PC-9 (cell line): Measurements from ENCODE around the gene RAD18. TPM values are rescaled to one million over a fixed set of nuclear protein-coding genes. Genes with fewer than 3 reads are reported as not detected.

Experiments
- BruUV-seq: library from RNA; stranded (reverse); fragments of 400-500 nt; replicated peaks from 2 replicates; lab custom pipeline; 2021; lab: Mats Ljungman, UMichigan
- CTCF ChIA-PET: fragments of 300-600 bp; sonication (Branson Sonifier 250); formaldehyde crosslinking; loops from one replicate; lab custom pipeline; 2022; ENCODE audit warnings: antibody characterized with exemption; lab: Charles Lee
- POLR2A ChIA-PET: fragments of 300-600 bp; sonication (Branson Sonifier 250); formaldehyde crosslinking; loops from one replicate; lab custom pipeline; 2022; ENCODE audit warnings: antibody characterized with exemption; ENCODE audit not compliant: unreplicated experiment; lab: Charles Lee
- DNase-seq, 2 experiments: peaks; one replicate each; pipeline versions ENCODE4 v3.0.0 to v3.0.0-alpha.2; 2015 to 2022; ENCODE audit warnings: mixed read lengths in 1 of 2
- H2AFZ ChIP-seq: fragments of 200-600 bp; sonication (generic); 2 replicates; pipeline ENCODE4 v1.8.1; 2017; ENCODE audit warnings: antibody characterized with exemption
- H3F3A ChIP-seq: fragments of 200-600 bp; sonication (generic); 2 replicates; pipeline ENCODE4 v1.8.1; 2017; ENCODE audit warnings: antibody characterized with exemption, mild to moderate bottlenecking, low read depth; ENCODE audit not compliant: insufficient read depth
- H3K27ac ChIP-seq: fragments of 200-600 bp; sonication (generic); 2 replicates; pipeline ENCODE4 v1.6.1; 2016; ENCODE audit warnings: mixed run types
- H3K27me3 ChIP-seq: fragments of 200-600 bp; sonication (generic); 2 replicates; pipeline ENCODE4 v1.6.1; 2016; ENCODE audit warnings: low read depth, mixed run types; ENCODE audit not compliant: insufficient read depth
- H3K36me3 ChIP-seq: fragments of 200-600 bp; sonication (generic); 2 replicates; pipeline ENCODE4 v1.6.1; 2016; ENCODE audit warnings: low read depth, mixed run types
- H3K4me1 ChIP-seq: fragments of 200-600 bp; sonication (generic); replicated peaks from 2 replicates; pipeline ENCODE4 v1.6.1; 2016; ENCODE audit warnings: mixed run types; ENCODE audit not compliant: insufficient read depth
- H3K4me2 ChIP-seq: fragments of 200-600 bp; sonication (generic); 2 replicates; pipeline ENCODE4 v1.6.1; 2017; ENCODE audit warnings: mixed run types
- H3K4me3 ChIP-seq: fragments of 200-600 bp; sonication (generic); 2 replicates; pipeline ENCODE4 v1.6.1; 2016; ENCODE audit warnings: mixed run types
- H3K79me2 ChIP-seq: fragments of 200-600 bp; sonication (generic); 2 replicates; pipeline ENCODE4 v1.6.1; 2017; ENCODE audit warnings: low read depth, mixed run types
- H3K9me2 ChIP-seq: fragments of 200-600 bp; sonication (generic); 2 replicates; pipeline ENCODE4 v1.8.1; 2017; ENCODE audit warnings: mild to moderate bottlenecking; ENCODE audit not compliant: insufficient read depth
- H3K9me3 ChIP-seq: fragments of 200-600 bp; sonication (generic); 2 replicates; pipeline ENCODE4 v1.8.1; 2016; ENCODE audit warnings: low read depth; ENCODE audit not compliant: insufficient read depth
- H4K20me1 ChIP-seq: fragments of 200-600 bp; sonication (generic); 2 replicates; pipeline ENCODE4 v1.8.1; 2017; ENCODE audit not compliant: insufficient read depth
- CTCF ChIP-seq: fragments of 200-600 bp; sonication (generic); conservative IDR thresholded peaks from 2 replicates; pipeline ENCODE4 v1.6.1; 2017; ENCODE audit warnings: mixed run types, antibody characterized with exemption, mild to moderate bottlenecking, moderate library complexity
- EZH2 ChIP-seq: fragments of 200-600 bp; sonication (generic); IDR thresholded peaks from 2 replicates; pipeline ENCODE4 v1.8.0; 2017; ENCODE audit warnings: antibody characterized with exemption, low read depth
- intact Hi-C: fragments of 100-400 bp; cut with micrococcal nuclease; formaldehyde crosslinking; loops from one replicate; pipeline ENCODE4 v1.10.0; 2022; ENCODE audit not compliant: unreplicated experiment
- total RNA-seq: library from RNA; stranded (reverse); gene quantifications from 2 replicates; pipeline ENCODE4 v1.2.3, GENCODE V29; 2021

The RAD18 gene
- total RNA-seq, 1 experiment from 2014 or later: 29.1 TPM

- BruUV-seq: no TSS peak
- POLR2A ChIA-PET: no interaction called here
- CTCF ChIA-PET: no interaction called here
These were observed 121.0 kb downstream of the RAD18 start for GRCh38 chr3:8842293-8842692.

GRCh38 chr3:8841472-8841871 is 121.8 kb downstream of the RAD18 start:
- BruUV-seq: no TSS peak
- Histone ChIP-seq H3K9me3 (no peaks in the 10 kb centered on the region), H2AFZ (no peak overlapping the region), H3K4me3 (no peak overlapping the region), H3K36me3 (no peaks in the 10 kb centered on the region), H4K20me1 (no peaks in the 10 kb centered on the region), H3K9me2 (no peaks in the 10 kb centered on the region), H3K27ac (no peak overlapping the region), H3K27me3 (no peaks in the 10 kb centered on the region), H3K4me1 (peaks cover 6% of the 10 kb centered on the region), H3K79me2 (no peaks in the 10 kb centered on the region), H3F3A (peaks cover 5% of the 10 kb centered on the region; the same call in 1 of the 2 replicates), H3K4me2 (no peak overlapping the region)
- TF ChIP-seq EZH2: no peak
- TF ChIP-seq CTCF: no peak
- ChIA-PET CTCF (no interaction called here), POLR2A (no interaction called here)
- no peak for DNase-seq
- intact Hi-C loops: no loop called here

More at GRCh38 chr3:8842293-8842692, 121.0 kb downstream of the RAD18 start:
- TF ChIP-seq EZH2 (no peak), CTCF (no peak)
- Histone ChIP-seq H3K36me3 (no peaks in the 10 kb centered on the region), H4K20me1 (no peaks in the 10 kb centered on the region), H3K27ac (no peak overlapping the region), H2AFZ (no peak overlapping the region), H3K27me3 (no peaks in the 10 kb centered on the region), H3K9me2 (no peaks in the 10 kb centered on the region; the same call in 1 of the 2 replicates), H3F3A (peaks cover 5% of the 10 kb centered on the region; the same call in 1 of the 2 replicates), H3K4me2 (no peak overlapping the region), H3K4me1 (peaks cover 6% of the 10 kb centered on the region), H3K9me3 (no peaks in the 10 kb centered on the region), H3K79me2 (no peaks in the 10 kb centered on the region), H3K4me3 (no peak overlapping the region)
- DNase-seq: no peak
- intact Hi-C loops: no loop called here

GRCh38 chr3:8840556-8840955 is 122.7 kb downstream of the RAD18 start:
- H3F3A ChIP-seq: peaks cover 5% of the 10 kb centered on the region; the same call in 1 of the 2 replicates
- DNase-seq: peak in 1 of 2 experiments; percentile 39
- H3K27ac ChIP-seq: no peak overlapping the region
- H3K4me3 ChIP-seq: no peak overlapping the region
- H3K79me2 ChIP-seq: no peaks in the 10 kb centered on the region
- H3K4me1 ChIP-seq: no peaks in the 10 kb centered on the region; the same call in 1 of the 2 replicates
- H3K9me3 ChIP-seq: no peaks in the 10 kb centered on the region
- intact Hi-C loops: loop anchor here (1.0 kb wide), 1 partner anchor 11 kb away; no protein-coding TSS in a partner anchor
- ChIA-PET CTCF (interaction anchor here (0.6 kb wide), 1 partner anchor 340 kb away, joined by 6 read pairs; no protein-coding TSS in a partner anchor), POLR2A (interaction anchor here (0.5 kb wide), 1 partner anchor 15 kb away, joined by 6 read pairs; no protein-coding TSS in a partner anchor)
- H3K36me3 ChIP-seq: no peaks in the 10 kb centered on the region
- TF ChIP-seq CTCF (no peak), EZH2 (no peak)
- no peak overlapping the region for H3K4me2 ChIP-seq
- no peaks in the 10 kb centered on the region for H3K27me3 ChIP-seq
- H2AFZ ChIP-seq: no peak overlapping the region
- no peaks in the 10 kb centered on the region for H3K9me2 ChIP-seq
- no TSS peak for BruUV-seq
- no peaks in the 10 kb centered on the region for H4K20me1 ChIP-seq
